HCT116 (cell line): Measurements from ENCODE around the gene NDUFAF5.

Source experiments
- ATF3 ChIP-seq: IDR thresholded peaks from 2 replicates; pipeline ENCODE4 v1.6.1; 2012
- CBX3 ChIP-seq: IDR thresholded peaks from 2 replicates; pipeline ENCODE4 v1.6.1; 2012; ENCODE audit warnings: low read depth
- CTCF ChIP-seq, 3 experiments: fragments of 200-600 bp in 1 of 3; sonication (generic) in 1 of 3; IDR thresholded peaks in 2 of 3; conservative IDR thresholded peaks in 1 of 3; 2 replicates each; pipeline ENCODE4 v1.5.1; 2012 to 2017; ENCODE audit warnings: low read depth in 2 of 3, low read length in 2 of 3, antibody characterized with exemption in 1 of 3, borderline replicate concordance in 1 of 3, control low read depth in 1 of 3, mild to moderate bottlenecking in 1 of 3, mixed read lengths in 1 of 3, mixed run types in 1 of 3, moderate library complexity in 1 of 3; ENCODE audit not compliant: insufficient read depth in 1 of 3
- EZH2phosphoT487 ChIP-seq: fragments of 200-600 bp; IDR thresholded peaks from 2 replicates; pipeline ENCODE4 v1.6.1; 2018; ENCODE audit warnings: antibody characterized with exemption, borderline replicate concordance
- MAX ChIP-seq: IDR thresholded peaks from 2 replicates; pipeline ENCODE4 v1.6.1; 2012
- POLR2A ChIP-seq: IDR thresholded peaks from 2 replicates; pipeline ENCODE4 v1.7.0; 2011; ENCODE audit warnings: borderline replicate concordance; ENCODE audit not compliant: insufficient read depth, insufficient read length; ENCODE audit errors: extremely low read depth
- POLR2AphosphoS5 ChIP-seq: IDR thresholded peaks from 2 replicates; pipeline ENCODE4 v1.6.1; 2011; ENCODE audit warnings: mild to moderate bottlenecking, low read depth, low read length, moderate library complexity
- RAD21 ChIP-seq: IDR thresholded peaks from 2 replicates; pipeline ENCODE4 v1.6.1; 2012; ENCODE audit warnings: low read depth, mild to moderate bottlenecking
- SP1 ChIP-seq: IDR thresholded peaks from 2 replicates; pipeline ENCODE4 v1.6.1; 2012; ENCODE audit warnings: low read depth
- SRF ChIP-seq: IDR thresholded peaks from 2 replicates; pipeline ENCODE4 v1.6.1; 2012; ENCODE audit warnings: low read depth
- YY1 ChIP-seq: IDR thresholded peaks from 2 replicates; pipeline ENCODE4 v1.6.1; 2011; ENCODE audit warnings: low read length, low read depth, moderate library complexity, mild to moderate bottlenecking; ENCODE audit not compliant: insufficient replicate concordance; ENCODE audit errors: extremely low read depth
- ZFX ChIP-seq: fragments of 450-650 bp; IDR thresholded peaks from 2 replicates; pipeline ENCODE4 v1.6.1; 2017
- ZNF274 ChIP-seq: fragments of 200-500 bp; sonication (Bioruptor generic); IDR thresholded peaks from 2 replicates; pipeline ENCODE4 v1.6.1; 2014; ENCODE audit warnings: mild to moderate bottlenecking, low read depth, low read length, inconsistent platforms

GRCh38 chr20:13817342-13817741 is 32.5 kb downstream of the NDUFAF5 start:
- TF ChIP-seq POLR2A = no peak
- TF ChIP-seq CTCF (IDR thresholded peaks at IDR 0.05 in 2 of 3, conservative IDR thresholded peaks at IDR 0.05 in 1 of 3; ENCODE audit: borderline replicate concordance in 1 of 3, insufficient read depth in 1 of 3, low read depth in 2 of 3, low read length in 2 of 3) = no peak
- TF ChIP-seq RAD21 = no peak
- TF ChIP-seq MAX = no peak
- no peak for TF ChIP-seq POLR2AphosphoS5
- no peak for TF ChIP-seq CBX3
- TF ChIP-seq ZFX = no peak
- TF ChIP-seq EZH2phosphoT487 = no peak
- no peak for TF ChIP-seq SP1
- no peak for TF ChIP-seq YY1
- no peak for TF ChIP-seq ATF3
- TF ChIP-seq ZNF274 = no peak
- no peak for TF ChIP-seq SRF
